Upper lobe of left lung (tissue), 6 donors: ENCODE results near the gene SLAMF7. TPM values are rescaled to one million over a fixed set of nuclear protein-coding genes. Genes with fewer than 3 reads are reported as not detected.

Source experiments
- ATAC-seq, 2 donors: fragments of 200-7000 bp; cut with Tn5 transposase; one replicate each; pipeline ENCODE4 v1.9.1; 2022; ENCODE audit warnings: mild to moderate bottlenecking in 2 of 2, moderate library complexity in 2 of 2; ENCODE audit not compliant: low FRiP score in 2 of 2
- DNase-seq, 2 donors: peaks; one replicate each; pipeline ENCODE4 v3.0.0-alpha.2; 2019 to 2020
- H3K27ac ChIP-seq, 4 donors: fragments of 200-600 bp; sonication (generic); one replicate each; pipeline ENCODE4 v1.5.1; 2016 to 2019
- H3K27me3 ChIP-seq, 4 donors: fragments of 200-600 bp; sonication (generic); one replicate each; pipeline ENCODE4 v1.5.1; 2017 to 2019
- H3K36me3 ChIP-seq, 4 donors: fragments of 200-600 bp; sonication (generic); one replicate each; pipeline ENCODE4 v1.5.1; 2016 to 2019
- H3K4me1 ChIP-seq, 4 donors: fragments of 200-600 bp; sonication (generic); one replicate each; pipeline ENCODE4 v1.5.1; 2018 to 2019
- H3K4me3 ChIP-seq, 4 donors: fragments of 200-600 bp; sonication (generic); one replicate each; pipeline ENCODE4 v1.5.1; 2017 to 2019; ENCODE audit warnings: mild to moderate bottlenecking in 2 of 4, moderate library complexity in 1 of 4
- H3K9me3 ChIP-seq, 4 donors: fragments of 200-600 bp; sonication (generic); one replicate each; pipeline ENCODE4 v1.5.1; 2018 to 2019
- CTCF ChIP-seq, 6 experiments: fragments of 450-650 bp in 4 of 6; fragments of 200-600 bp in 2 of 6; sonication (generic) in 2 of 6; IDR thresholded peaks; one replicate each; pipeline ENCODE4 v1.5.1; 2016 to 2019; ENCODE audit warnings: antibody characterized with exemption in 6 of 6
- EP300 ChIP-seq, 4 donors: sonication (generic); formaldehyde crosslinking; IDR thresholded peaks; one replicate each; pipeline ENCODE4 v1.5.1; 2017; ENCODE audit warnings: antibody characterized with exemption in 4 of 4, control low read depth in 2 of 4
- POLR2A ChIP-seq, 4 donors: fragments of 450-650 bp; IDR thresholded peaks; one replicate each; pipeline ENCODE4 v1.5.1; 2016 to 2017; ENCODE audit warnings: antibody characterized with exemption in 4 of 4, mild to moderate bottlenecking in 2 of 4
- POLR2AphosphoS5 ChIP-seq, 2 donors: sonication (generic); formaldehyde crosslinking; IDR thresholded peaks; one replicate each; pipeline ENCODE4 v1.5.1; 2017; ENCODE audit warnings: antibody characterized with exemption in 2 of 2
- WGBS, 2 donors: methylation state at CpG; one replicate each; pipeline ENCODE4 v1.1.5; 2017 to 2018; 5-methylcytosine and 5-hydroxymethylcytosine counted together
- total RNA-seq, 6 donors: library from RNA; depleted of rRNA in 4 of 6; stranded (reverse); fragments of >200 nt in 4 of 6; gene quantifications; one replicate each; pipeline versions ENCODE4 v1.1.0 to v1.2.1, GENCODE V29; 2016 to 2021
- donor health status: DM: no; HTN: no; CAD: no; lungs with moderate emphysema.
- donor health status: DM: no; HTN: yes; CAD: no; lungs with severe emphysema.

The SLAMF7 gene
- total RNA-seq, 6 donors from 2014 or later, result 0.67 to 17.2 (median 3.5) TPM

GRCh38 chr1:160801836-160802580 lies 63.0 kb downstream of the SLAMF7 start:
- DNase-seq, result peak in 1 of 2 donors; percentile 79
- Histone ChIP-seq H3K4me3 (no peak overlapping the region), H3K27ac (no peak overlapping the region), H3K4me1 (no peaks in the 10 kb centered on the region), H3K27me3 (no peaks in the 10 kb centered on the region), H3K36me3 (no peaks in the 10 kb centered on the region), H3K9me3 (peaks cover 7% of the 10 kb centered on the region in 4 donors)
- TF ChIP-seq POLR2AphosphoS5 (IDR thresholded peaks at IDR 0.05) (no peak), POLR2A (IDR thresholded peaks at IDR 0.05) (no peak), EP300 (IDR thresholded peaks at IDR 0.05) (no peak), CTCF (IDR thresholded peaks at IDR 0.05) (no peak)
- ATAC-seq, result no peak
- 94 to 97% methylated on average over 16 to 35 of the region's 43 CpGs for WGBS, 2 donors

Other genes with a start within 250 kb of the SLAMF7 start
- gene SLAMF6, start 216.0 kb upstream of the SLAMF7 start, total RNA-seq, result 10 to 100 TPM in 1 of 6 donors, 1 to 10 TPM in 5; 2.7 to 10.7 (median 3.4) TPM
- 10 to 100 TPM in 5 of 6 donors, 1 to 10 TPM in 1; 8.9 to 26.4 (median 17.4) TPM for gene CD84, start 159.8 kb upstream of the SLAMF7 start, total RNA-seq
- gene SLAMF1, start 92.2 kb upstream of the SLAMF7 start, total RNA-seq, result 1 to 10 TPM in 4 of 6 donors, under 1 TPM in 2; 0.11 to 3.9 (median 1.5) TPM
- 10 to 100 TPM in 5 of 6 donors, 1 to 10 TPM in 1; 9.4 to 32.1 (median 16.3) TPM for gene CD48, start 27.4 kb upstream of the SLAMF7 start, total RNA-seq
- gene LY9, start 56.9 kb downstream of the SLAMF7 start, total RNA-seq, result 1 to 10 TPM in 5 of 6 donors, under 1 TPM in 1; 0.78 to 6.7 (median 2.3) TPM
- 1 to 10 TPM in 5 of 6 donors, under 1 TPM in 1; 0.78 to 4.1 (median 2.0) TPM for gene CD244, start 123.6 kb downstream of the SLAMF7 start, total RNA-seq
- 10 to 100 TPM in 1 of 6 donors, 1 to 10 TPM in 4, not detected in 1; 1.2 to 28.8 (median 2.2) TPM for gene ITLN1, start 145.9 kb downstream of the SLAMF7 start, total RNA-seq
- gene ITLN2, start 215.6 kb downstream of the SLAMF7 start, total RNA-seq, result 10 to 100 TPM; 21.4 to 63.8 (median 38.8) TPM